WTC11 (cell line): Measurements from ENCODE around the gene TMC3.

Experiments used
- ATF1 ChIP-seq: sonication (generic); formaldehyde crosslinking; IDR thresholded peaks from 2 replicates; pipeline ENCODE4 v1.8.1; 2023; ENCODE audit warnings: mild to moderate bottlenecking, moderate library complexity, missing genetic modification reagents
- CBFB ChIP-seq: sonication (generic); formaldehyde crosslinking; IDR thresholded peaks from 2 replicates; pipeline ENCODE4 v1.8.1; 2022; ENCODE audit warnings: mild to moderate bottlenecking, low read depth, missing genetic modification reagents
- CREB1 ChIP-seq: sonication (generic); formaldehyde crosslinking; IDR thresholded peaks from 2 replicates; pipeline ENCODE4 v1.8.0; 2023; ENCODE audit warnings: mild to moderate bottlenecking, missing genetic modification reagents
- CREM ChIP-seq: sonication (generic); formaldehyde crosslinking; IDR thresholded peaks from 2 replicates; pipeline ENCODE4 v1.8.1; 2022; ENCODE audit warnings: mild to moderate bottlenecking, missing genetic modification reagents, moderate library complexity
- EMX1 ChIP-seq: fragments of 250-450 bp; sonication (Bioruptor Pico); IDR thresholded peaks from 2 replicates; pipeline ENCODE4 v1.8.0; 2021; ENCODE audit warnings: mild to moderate bottlenecking
- ETV6 ChIP-seq: sonication (generic); formaldehyde crosslinking; IDR thresholded peaks from 2 replicates; pipeline ENCODE4 v1.8.1; 2022; ENCODE audit warnings: mild to moderate bottlenecking, missing genetic modification reagents
- NFE2L1 ChIP-seq: sonication (generic); formaldehyde crosslinking; IDR thresholded peaks from 2 replicates; pipeline ENCODE4 v1.8.1; 2023; ENCODE audit warnings: missing genetic modification reagents
- NR1H2 ChIP-seq: sonication (generic); formaldehyde crosslinking; IDR thresholded peaks from 2 replicates; pipeline ENCODE4 v1.9.0; 2021; ENCODE audit warnings: mild to moderate bottlenecking, moderate library complexity, missing genetic modification reagents
- SP1 ChIP-seq: sonication (generic); formaldehyde crosslinking; conservative IDR thresholded peaks from 2 replicates; pipeline ENCODE4 v1.8.1; 2022; ENCODE audit warnings: missing genetic modification reagents
- ZBTB21 ChIP-seq: sonication (generic); formaldehyde crosslinking; IDR thresholded peaks from 2 replicates; pipeline ENCODE4 v1.8.1; 2023; ENCODE audit warnings: mild to moderate bottlenecking, missing genetic modification reagents, borderline replicate concordance
- ZNF396 ChIP-seq: fragments of 250-450 bp; sonication (Bioruptor Pico); IDR thresholded peaks from 2 replicates; pipeline ENCODE4 v1.8.0; 2021; ENCODE audit warnings: mild to moderate bottlenecking, moderate library complexity, borderline replicate concordance
- TF ChIP-seq, protein P1 (sequence below): fragments of 200-600 bp; IDR thresholded peaks from 2 replicates; pipeline ENCODE4 v1.8.0; 2022; ENCODE audit warnings: antibody characterized with exemption
- TF ChIP-seq, protein P2 (sequence below): sonication (generic); formaldehyde crosslinking; IDR thresholded peaks from 2 replicates; pipeline ENCODE4 v1.8.0; 2022; ENCODE audit warnings: mild to moderate bottlenecking, missing genetic modification reagents

DNA sequence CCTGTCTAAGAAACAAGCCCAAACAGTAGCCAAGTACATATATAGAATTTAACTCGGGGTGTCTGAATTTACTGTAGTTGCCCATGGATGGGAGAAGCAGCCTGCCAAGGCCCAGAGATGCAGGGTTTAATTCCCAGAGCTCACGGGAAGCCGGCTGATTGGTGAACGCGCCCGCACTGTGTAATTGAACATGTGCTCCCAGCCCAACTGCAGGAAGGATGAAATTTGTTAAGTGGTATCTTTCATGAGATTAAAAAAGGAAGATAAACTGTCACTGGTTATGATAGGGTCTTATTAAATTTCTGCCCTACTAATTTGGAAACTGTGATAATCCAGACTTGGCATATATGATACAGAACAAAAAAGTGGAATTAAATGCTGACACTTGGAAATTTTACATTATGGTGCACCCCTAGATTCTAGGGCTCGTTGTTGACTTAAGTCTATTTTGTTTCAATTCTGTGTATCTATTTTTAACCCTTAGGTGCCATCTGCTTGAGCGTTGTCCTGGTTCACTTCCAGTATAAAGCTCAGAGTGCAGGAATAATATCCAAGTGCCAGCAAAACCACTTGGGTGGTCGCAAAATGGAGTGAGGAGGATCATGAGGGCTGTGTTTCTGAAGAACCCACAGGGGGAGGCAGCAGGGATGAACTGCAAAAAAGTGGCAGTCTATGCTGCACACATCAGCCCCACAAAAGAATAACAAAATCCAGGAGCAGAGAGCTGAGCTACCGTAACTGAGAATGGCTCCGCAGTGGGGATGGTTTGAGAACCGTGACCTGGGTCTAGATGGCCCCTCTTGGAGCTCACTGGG is 13.8 kb upstream of the TMC3 start:
- TF ChIP-seq, protein P1, sequence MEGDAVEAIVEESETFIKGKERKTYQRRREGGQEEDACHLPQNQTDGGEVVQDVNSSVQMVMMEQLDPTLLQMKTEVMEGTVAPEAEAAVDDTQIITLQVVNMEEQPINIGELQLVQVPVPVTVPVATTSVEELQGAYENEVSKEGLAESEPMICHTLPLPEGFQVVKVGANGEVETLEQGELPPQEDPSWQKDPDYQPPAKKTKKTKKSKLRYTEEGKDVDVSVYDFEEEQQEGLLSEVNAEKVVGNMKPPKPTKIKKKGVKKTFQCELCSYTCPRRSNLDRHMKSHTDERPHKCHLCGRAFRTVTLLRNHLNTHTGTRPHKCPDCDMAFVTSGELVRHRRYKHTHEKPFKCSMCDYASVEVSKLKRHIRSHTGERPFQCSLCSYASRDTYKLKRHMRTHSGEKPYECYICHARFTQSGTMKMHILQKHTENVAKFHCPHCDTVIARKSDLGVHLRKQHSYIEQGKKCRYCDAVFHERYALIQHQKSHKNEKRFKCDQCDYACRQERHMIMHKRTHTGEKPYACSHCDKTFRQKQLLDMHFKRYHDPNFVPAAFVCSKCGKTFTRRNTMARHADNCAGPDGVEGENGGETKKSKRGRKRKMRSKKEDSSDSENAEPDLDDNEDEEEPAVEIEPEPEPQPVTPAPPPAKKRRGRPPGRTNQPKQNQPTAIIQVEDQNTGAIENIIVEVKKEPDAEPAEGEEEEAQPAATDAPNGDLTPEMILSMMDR = no peak
- no peak for TF ChIP-seq CREB1 (CRISPR knock-in tag)
- TF ChIP-seq ZBTB21 (CRISPR knock-in tag) = no peak
- TF ChIP-seq NR1H2 = no peak
- no peak for TF ChIP-seq SP1 (CRISPR knock-in tag)
- TF ChIP-seq ZNF396 (CRISPR knock-in tag) = no peak
- TF ChIP-seq CREM (CRISPR knock-in tag) = no peak
- TF ChIP-seq NFE2L1 (CRISPR knock-in tag) = no peak
- no peak for TF ChIP-seq CBFB (CRISPR knock-in tag)
- TF ChIP-seq, protein P2, sequence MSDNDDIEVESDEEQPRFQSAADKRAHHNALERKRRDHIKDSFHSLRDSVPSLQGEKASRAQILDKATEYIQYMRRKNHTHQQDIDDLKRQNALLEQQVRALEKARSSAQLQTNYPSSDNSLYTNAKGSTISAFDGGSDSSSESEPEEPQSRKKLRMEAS (CRISPR knock-in tag) = no peak
- TF ChIP-seq ATF1 (CRISPR knock-in tag) = no peak
- no peak for TF ChIP-seq ETV6 (CRISPR knock-in tag)
- no peak for TF ChIP-seq EMX1 (CRISPR knock-in tag)
